ENCODE results near the gene ROBO2. TPM values are rescaled to one million over a fixed set of nuclear protein-coding genes. Genes with fewer than 3 reads are reported as not detected.

ROBO2 gene
- total and polyA plus RNA-seq, 10 donors, result 0.41 to 14.8 (median 5.2) TPM

GRCh38 chr3:77539014-77539413, 499.1 kb downstream of the ROBO2 start:
- intact Hi-C loops (cut with DNase I; ENCODE audit: low total_unique reads), result no loop called here
- no peak overlapping the region for H3K27ac ChIP-seq
- TF ChIP-seq POLR2A (IDR thresholded peaks at IDR 0.05), result no peak
- TF ChIP-seq POLR2AphosphoS5 (IDR thresholded peaks at IDR 0.05), result no peak
- TF ChIP-seq CTCF (IDR thresholded peaks at IDR 0.05 in 8 of 11, conservative IDR thresholded peaks at IDR 0.05 in 3 of 11), result no peak

GRCh38 chr3:77539677-77540076, 499.8 kb downstream of the ROBO2 start:
- Histone ChIP-seq H3K27me3 (replicated peaks in 1 of 7) (no peaks in the 10 kb centered on the region), H3K9me3 (peaks cover 0 to 5% (median 2%) of the 10 kb centered on the region in 8 donors), H3K36me3 (no peaks in the 10 kb centered on the region), H3K4me3 (no peak overlapping the region), H3K4me1 (no peaks in the 10 kb centered on the region), H3K27ac (no peak overlapping the region)
- intact Hi-C loops (cut with DNase I; ENCODE audit: low total_unique reads), result no loop called here
- TF ChIP-seq POLR2AphosphoS5 (IDR thresholded peaks at IDR 0.05) (no peak), POLR2A (IDR thresholded peaks at IDR 0.05) (no peak), CTCF (IDR thresholded peaks at IDR 0.05 in 8 of 11, conservative IDR thresholded peaks at IDR 0.05 in 3 of 11) (no peak)
- 83 to 99% (median 91%) methylated on average over 1 to 2 of the region's 2 CpGs for WGBS, 5 donors
- no peak for DNase-seq

More at GRCh38 chr3:77539014-77539413, 499.1 kb downstream of the ROBO2 start:
- Histone ChIP-seq H3K4me3 (no peak overlapping the region), H3K9me3 (peaks cover 0 to 5% (median 0%) of the 10 kb centered on the region in 8 donors), H3K4me1 (no peaks in the 10 kb centered on the region), H3K36me3 (no peaks in the 10 kb centered on the region), H3K27me3 (replicated peaks in 1 of 7) (no peaks in the 10 kb centered on the region)
- WGBS, 5 donors, result 89 to 94% (median 90%) methylated on average over 11 of the region's 11 CpGs
- DNase-seq, result no peak

GRCh38 chr3:77541203-77541922, 501.5 kb downstream of the ROBO2 start:
- intact Hi-C loops (cut with DNase I; ENCODE audit: low total_unique reads), result no loop called here

More at GRCh38 chr3:77541203-77541922, 501.5 kb downstream of the ROBO2 start:
- H3K27me3 ChIP-seq (replicated peaks in 1 of 7), result no peaks in the 10 kb centered on the region
- no peak overlapping the region for H3K27ac ChIP-seq
- 58 to 68% (median 60%) methylated on average over 4 of the region's 4 CpGs for WGBS, 5 donors
- H3K4me1 ChIP-seq, result no peaks in the 10 kb centered on the region
- H3K9me3 ChIP-seq, result peaks cover 0 to 8% (median 5%) of the 10 kb centered on the region in 8 donors
- TF ChIP-seq POLR2AphosphoS5 (IDR thresholded peaks at IDR 0.05) (no peak), POLR2A (IDR thresholded peaks at IDR 0.05) (no peak), CTCF (IDR thresholded peaks at IDR 0.05 in 8 of 11, conservative IDR thresholded peaks at IDR 0.05 in 3 of 11) (no peak)
- H3K36me3 ChIP-seq, result no peaks in the 10 kb centered on the region
- H3K4me3 ChIP-seq, result no peak overlapping the region
- no peak for DNase-seq
